Naive thymus-derived CD8-positive, alpha-beta T cell (primary cell): Measurements from ENCODE around the gene TTC13. TPM values are rescaled to one million over a fixed set of nuclear protein-coding genes. Genes with fewer than 3 reads are reported as not detected.
A peak's percentile ranks its signal among the peaks of the same experiment; 100 is the strongest.
"Not testable (repeated sequence)": the region's sequence is repeated elsewhere in the genome, so short reads cannot be mapped to it uniquely, and the experiment has no call there.

Source experiments
- ATAC-seq, 2 donors: fragments of 150-1000 bp; cut with Tn5 transposase in 1 of 2; sonication (Bioruptor Pico), chemical (Tn5 transposase) in 1 of 2; 1 replicate in 1 of 2; 2 replicates in 1 of 2; pipeline ENCODE4 v1.10.0; 2021; ENCODE audit warnings: mild to moderate bottlenecking in 2 of 2, moderate library complexity in 2 of 2
- POLR2A ChIA-PET: fragments of 350-600 bp; sonication (Branson Sonifier 250); formaldehyde crosslinking; loops from one replicate; lab custom pipeline; 2021; ENCODE audit warnings: antibody characterized with exemption; lab: Charles Lee
- DNase-seq, 10 donors: peaks; one replicate each; pipeline versions ENCODE4 v3.0.0 to v3.0.0-alpha.2; 2020 to 2022
- H3K27ac Mint-ChIP-seq, 10 donors: one replicate each; pipeline ENCODE4 v1.8.0; 2020 to 2022; ENCODE audit warnings: mild to moderate bottlenecking in 10 of 10, mixed read lengths in 10 of 10, moderate library complexity in 4 of 10, inconsistent platforms in 1 of 10
- H3K27me3 Mint-ChIP-seq, 5 donors: one replicate each; pipeline ENCODE4 v1.8.0; 2021 to 2022; ENCODE audit warnings: mixed read lengths in 5 of 5
- H3K36me3 Mint-ChIP-seq, 3 donors: one replicate each; pipeline ENCODE4 v1.8.0; 2020 to 2022; ENCODE audit warnings: mixed read lengths in 3 of 3, mild to moderate bottlenecking in 2 of 3, inconsistent platforms in 1 of 3
- H3K4me1 Mint-ChIP-seq, 4 donors: one replicate each; pipeline ENCODE4 v1.8.0; 2021 to 2022; ENCODE audit warnings: mixed read lengths in 4 of 4
- H3K4me3 Mint-ChIP-seq, 10 donors: one replicate each; pipeline ENCODE4 v1.8.0; 2020 to 2022; ENCODE audit warnings: mild to moderate bottlenecking in 10 of 10, mixed read lengths in 10 of 10, moderate library complexity in 6 of 10, inconsistent platforms in 1 of 10
- H3K9me3 Mint-ChIP-seq, 9 donors: one replicate each; pipeline ENCODE4 v1.8.0; 2020 to 2022; ENCODE audit warnings: mixed read lengths in 9 of 9, mild to moderate bottlenecking in 3 of 9, inconsistent platforms in 1 of 9, moderate library complexity in 1 of 9
- polyA plus RNA-seq, 3 donors: library from polyadenylated mRNA; unstranded; fragments of 300-500 nt; fragmentation: Illumina TruSeq; gene quantifications; one replicate each; pipeline ENCODE4 v1.2.3, GENCODE V29; 2021
- total RNA-seq, 8 experiments: library from RNA in 2 of 8; stranded (reverse) in 2 of 8; gene quantifications; one replicate each; pipeline ENCODE4 v1.2.3 and lab custom pipeline; 2021 to 2026

The TTC13 gene
- total RNA-seq (10 to 100 TPM; 46.6 to 50.0 TPM), polyA plus RNA-seq (10 to 100 TPM in 1 of 3 donors, 1 to 10 TPM in 2; 6.9 to 10.4 (median 8.0) TPM), total RNA-seq (lab: John Stamatoyannopoulos, UW) (23.5 to 76.8 (median 48.2) reads per million in 6 experiments)

GRCh38 chr1:230978491-230979388 is at the start of gene TTC13, which contains the start of gene ARV1:
TTC13 (minus strand) TSS chr1:230978861; CDS start chr1:230978830, 31 bp downstream.
ARV1 (plus strand) TSS chr1:230979094; CDS start chr1:230979106, 12 bp downstream.
- peak; percentile 90 to 93 for ATAC-seq
- peak within 1 kb of the TSS in 9 of 10 donors; percentile 94 to 100 (median 98) for H3K4me3 Mint-ChIP-seq
- peak; percentile 88 to 98 (median 94) for DNase-seq
- no peaks in the 10 kb centered on the region for H3K27me3 Mint-ChIP-seq
- peaks cover 0 to 13% (median 2%) of the 10 kb centered on the region in 3 donors for H3K36me3 Mint-ChIP-seq
- peaks cover 33 to 40% (median 36%) of the 10 kb centered on the region in 4 donors for H3K4me1 Mint-ChIP-seq
- H3K27ac Mint-ChIP-seq, result peak within 1 kb of the TSS; percentile 66 to 99 (median 98)
- POLR2A ChIA-PET, result interaction anchor here (0.6 to 3.6 kb wide), 9 partner anchors 10 to 263 kb away, joined by 3 to 25 read pairs (median 4); partner anchors contain the start of genes C1orf198, FAM89A and GNPAT
- no peaks in the 10 kb centered on the region for H3K9me3 Mint-ChIP-seq

- Mint-ChIP-seq H3K4me1 (peaks cover 9 to 24% (median 18%) of the 10 kb centered on the region in 4 donors), H3K9me3 (no peaks in the 10 kb centered on the region), H3K4me3 (no peak overlapping the region), H3K36me3 (peaks cover 0 to 9% (median 0%) of the 10 kb centered on the region in 3 donors), H3K27me3 (peaks cover 0 to 3% (median 0%) of the 10 kb centered on the region in 5 donors), H3K27ac (no peak overlapping the region)
- DNase-seq (no peak), ATAC-seq (no peak)
- POLR2A ChIA-PET, result no interaction called here
Observed at GRCh38 chr1:231027971-231028370, 49.3 kb upstream of the TTC13 start.

GRCh38 chr1:231027136-231027925 is 48.7 kb upstream of the TTC13 start:
- DNase-seq (no peak), ATAC-seq (no peak)
- no peaks in the 10 kb centered on the region for H3K9me3 Mint-ChIP-seq
- peaks cover 0 to 3% (median 0%) of the 10 kb centered on the region in 5 donors for H3K27me3 Mint-ChIP-seq
- H3K4me3 Mint-ChIP-seq, result no peak overlapping the region
- POLR2A ChIA-PET, result no interaction called here
- H3K27ac Mint-ChIP-seq, result peak overlapping the region in 1 of 10 donors; percentile 41
- H3K36me3 Mint-ChIP-seq, result peaks cover 0 to 9% (median 0%) of the 10 kb centered on the region in 3 donors
- peaks cover 8 to 18% (median 14%) of the 10 kb centered on the region in 4 donors for H3K4me1 Mint-ChIP-seq

- DNase-seq (no peak), ATAC-seq (no peak)
- H3K4me3 Mint-ChIP-seq, result no peak overlapping the region
- peaks cover 0 to 9% (median 0%) of the 10 kb centered on the region in 3 donors for H3K36me3 Mint-ChIP-seq
- H3K9me3 Mint-ChIP-seq, result no peaks in the 10 kb centered on the region
- H3K4me1 Mint-ChIP-seq, result peaks cover 8 to 17% (median 15%) of the 10 kb centered on the region in 4 donors
- peak overlapping the region in 3 of 10 donors; percentile 5 to 46 (median 10) for H3K27ac Mint-ChIP-seq
- POLR2A ChIA-PET, result no interaction called here
- peaks cover 0 to 3% (median 0%) of the 10 kb centered on the region in 5 donors for H3K27me3 Mint-ChIP-seq
Observed at GRCh38 chr1:231026576-231026975, 47.9 kb upstream of the TTC13 start.

- no peak for ATAC-seq
- H3K9me3 Mint-ChIP-seq, result no peaks in the 10 kb centered on the region
- POLR2A ChIA-PET, result no interaction called here
- peaks cover 7 to 18% (median 15%) of the 10 kb centered on the region in 4 donors for H3K4me1 Mint-ChIP-seq
- no peak overlapping the region for H3K4me3 Mint-ChIP-seq
- peaks cover 0 to 3% (median 0%) of the 10 kb centered on the region in 5 donors for H3K27me3 Mint-ChIP-seq
- H3K36me3 Mint-ChIP-seq, result peaks cover 0 to 21% (median 4%) of the 10 kb centered on the region in 3 donors
- H3K27ac Mint-ChIP-seq, result peak overlapping the region in 1 of 10 donors; percentile 90
- DNase-seq, result no peak
Observed at GRCh38 chr1:231023150-231023549, 44.5 kb upstream of the TTC13 start.

GRCh38 chr1:231022543-231022942 is 43.9 kb upstream of the TTC13 start:
- H3K9me3 Mint-ChIP-seq, DNase-seq, H3K27me3 Mint-ChIP-seq, H3K4me3 Mint-ChIP-seq, ATAC-seq, POLR2A ChIA-PET: not testable (repeated sequence)
- peaks cover 0 to 25% (median 4%) of the 10 kb centered on the region in 3 donors for H3K36me3 Mint-ChIP-seq
- peaks cover 7 to 15% (median 11%) of the 10 kb centered on the region in 4 donors for H3K4me1 Mint-ChIP-seq
- H3K27ac Mint-ChIP-seq, result peak overlapping the region in 2 of 10 donors; percentile 43 to 90

- POLR2A ChIA-PET, result no interaction called here
- Mint-ChIP-seq H3K27ac (peak overlapping the region in 1 of 10 donors; percentile 83), H3K36me3 (peaks cover 0 to 28% (median 4%) of the 10 kb centered on the region in 3 donors), H3K27me3 (no peaks in the 10 kb centered on the region), H3K9me3 (no peaks in the 10 kb centered on the region), H3K4me3 (no peak overlapping the region), H3K4me1 (peaks cover 5 to 16% (median 8%) of the 10 kb centered on the region in 4 donors)
- no peak for DNase-seq
- no peak for ATAC-seq
Observed at GRCh38 chr1:231021540-231022031, 42.9 kb upstream of the TTC13 start.

- Mint-ChIP-seq H3K27me3 (no peaks in the 10 kb centered on the region), H3K36me3 (peaks cover 0 to 27% (median 4%) of the 10 kb centered on the region in 3 donors), H3K4me3 (peak overlapping the region in 2 of 10 donors; percentile 33 to 73), H3K27ac (peak overlapping the region in 4 of 10 donors; percentile 68 to 83 (median 74)), H3K4me1 (peaks cover 1 to 13% (median 8%) of the 10 kb centered on the region in 4 donors), H3K9me3 (no peaks in the 10 kb centered on the region)
- DNase-seq (no peak), ATAC-seq (no peak)
- POLR2A ChIA-PET, result no interaction called here
Observed at GRCh38 chr1:231020816-231021215, 42.2 kb upstream of the TTC13 start.

GRCh38 chr1:231020139-231020601 is 41.5 kb upstream of the TTC13 start:
- H3K36me3 Mint-ChIP-seq, result peaks cover 0 to 22% (median 4%) of the 10 kb centered on the region in 3 donors
- H3K27ac Mint-ChIP-seq, result peak overlapping the region in 6 of 10 donors; percentile 30 to 83 (median 71)
- peak overlapping the region in 8 of 10 donors; percentile 29 to 85 (median 72) for H3K4me3 Mint-ChIP-seq
- DNase-seq (no peak), ATAC-seq (peak in 1 of 2 donors; percentile 37)
- POLR2A ChIA-PET, result no interaction called here
- H3K9me3 Mint-ChIP-seq, result no peaks in the 10 kb centered on the region
- H3K4me1 Mint-ChIP-seq, result peaks cover 0 to 13% (median 8%) of the 10 kb centered on the region in 4 donors
- H3K27me3 Mint-ChIP-seq, result no peaks in the 10 kb centered on the region

GRCh38 chr1:231019711-231020110 is 41.0 kb upstream of the TTC13 start:
- H3K9me3 Mint-ChIP-seq, result no peaks in the 10 kb centered on the region
- POLR2A ChIA-PET, result interaction anchor here (0.7 kb wide), 2 partner anchors 43 to 1657 kb away, joined by 3 read pairs; no protein-coding TSS in a partner anchor
- peaks cover 0 to 13% (median 8%) of the 10 kb centered on the region in 4 donors for H3K4me1 Mint-ChIP-seq
- peak overlapping the region in 4 of 10 donors; percentile 73 to 85 (median 80) for H3K4me3 Mint-ChIP-seq
- DNase-seq (no peak), ATAC-seq (no peak)
- peak overlapping the region in 2 of 10 donors; percentile 3 to 62 for H3K27ac Mint-ChIP-seq
- H3K36me3 Mint-ChIP-seq, result peaks cover 0 to 22% (median 4%) of the 10 kb centered on the region in 3 donors
- no peaks in the 10 kb centered on the region for H3K27me3 Mint-ChIP-seq

- POLR2A ChIA-PET, result no interaction called here
- Mint-ChIP-seq H3K36me3 (peaks cover 0 to 22% (median 4%) of the 10 kb centered on the region in 3 donors), H3K4me3 (no peak overlapping the region), H3K4me1 (peaks cover 0 to 12% (median 8%) of the 10 kb centered on the region in 4 donors), H3K9me3 (no peaks in the 10 kb centered on the region), H3K27ac (peak overlapping the region in 1 of 10 donors; percentile 34), H3K27me3 (no peaks in the 10 kb centered on the region)
- ATAC-seq, result no peak
- DNase-seq, result no peak
Observed at GRCh38 chr1:231016966-231017365, 38.3 kb upstream of the TTC13 start.
